SIG-M5 treated with dmso at 0.1 percent for 504 hours (cell line): ENCODE results near the gene MSMP.
A peak's percentile ranks its signal among the peaks of the same experiment; 100 is the strongest.

Source experiments
- DNase-seq: peaks from one replicate; lab custom pipeline; 2025; ENCODE audit not compliant: unreplicated experiment; lab: John Stamatoyannopoulos, UW

MSMP gene, protein sequence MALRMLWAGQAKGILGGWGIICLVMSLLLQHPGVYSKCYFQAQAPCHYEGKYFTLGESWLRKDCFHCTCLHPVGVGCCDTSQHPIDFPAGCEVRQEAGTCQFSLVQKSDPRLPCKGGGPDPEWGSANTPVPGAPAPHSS

DNA sequence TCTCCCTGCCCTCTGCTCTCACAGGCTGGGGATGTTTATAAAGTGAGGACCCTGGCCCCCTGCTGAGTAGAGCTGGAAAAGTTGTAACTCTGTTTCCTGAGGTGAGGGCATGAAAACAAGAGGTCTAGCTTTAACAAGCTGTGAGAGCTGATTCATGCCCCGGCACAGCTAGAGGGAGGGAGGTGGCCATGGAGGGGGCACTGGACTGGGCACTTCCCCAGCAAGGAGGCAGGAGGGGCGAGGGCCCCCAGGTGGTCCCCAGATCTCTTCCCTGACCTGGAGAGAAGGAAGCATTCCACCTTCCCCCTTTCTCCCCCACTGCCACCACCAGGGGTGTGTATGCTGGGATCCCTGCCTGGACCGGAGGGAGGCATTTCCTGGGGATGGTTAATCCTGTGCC, at the start of gene MSMP:
Gene MSMP, minus strand, starts transcription at position 13 of the 400 bp plus-strand sequence. CDS start 147 bp downstream, outside the sequence.
- DNase-seq, result no peak

DNA sequence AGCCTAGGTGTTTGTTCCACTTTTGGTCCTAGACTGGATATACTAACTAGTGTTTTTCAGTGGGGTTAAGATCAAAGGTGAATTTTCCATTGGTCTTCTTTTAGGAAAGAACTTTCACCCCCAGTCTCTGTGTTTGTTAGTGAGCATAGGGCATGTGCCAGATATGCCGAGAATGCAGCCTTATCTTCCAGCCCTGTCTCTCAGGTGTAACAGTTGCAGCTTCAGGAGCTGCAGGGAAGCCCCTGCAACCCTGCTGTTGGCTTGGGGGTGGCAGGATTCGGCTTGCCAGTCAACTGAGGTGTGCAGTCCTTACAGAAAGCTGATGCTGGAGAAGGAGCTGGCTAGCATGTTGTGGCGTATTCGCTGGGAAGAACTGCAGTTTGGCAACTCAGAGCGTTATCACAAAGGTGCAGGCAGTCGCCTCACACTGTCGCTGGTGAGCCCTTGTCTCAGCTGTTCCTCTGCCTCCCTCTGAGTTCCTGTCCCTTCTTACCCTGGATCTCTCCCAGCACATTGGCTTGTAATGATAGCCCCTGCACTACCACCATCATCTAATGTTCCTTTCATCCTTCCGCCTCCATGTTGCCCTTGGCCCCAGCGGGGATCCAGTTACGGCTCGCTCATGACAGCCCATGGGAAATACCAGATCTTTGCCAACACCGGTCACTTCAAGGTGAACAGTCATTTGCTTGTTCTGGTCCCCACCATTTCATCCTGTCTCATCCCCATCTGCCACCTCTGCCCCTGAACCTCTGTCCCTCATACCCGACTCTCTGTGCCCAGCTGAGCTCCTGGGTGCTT, 47.5 kb upstream of the MSMP start:
- no peak for DNase-seq

DNA sequence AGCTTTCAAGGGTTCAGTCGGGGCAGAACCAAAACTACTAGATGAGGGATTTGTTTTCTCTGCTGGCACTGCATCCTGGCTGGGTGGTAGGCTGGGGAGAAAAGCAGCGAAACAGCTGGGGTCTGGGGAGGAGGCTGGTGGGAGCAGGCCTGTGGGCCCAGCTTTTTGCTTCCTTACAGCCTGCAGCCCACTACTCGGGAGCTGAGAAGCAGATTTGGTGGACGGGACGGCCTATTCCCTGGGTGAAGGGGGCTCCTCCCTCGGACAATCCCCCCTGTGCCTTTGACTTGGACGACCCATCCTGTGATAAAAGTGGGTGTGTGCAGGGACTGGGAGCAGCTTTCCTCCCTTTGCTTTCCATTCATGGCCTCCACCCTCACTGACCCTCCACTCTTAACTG, 46.5 kb upstream of the MSMP start:
- no peak for DNase-seq

DNA sequence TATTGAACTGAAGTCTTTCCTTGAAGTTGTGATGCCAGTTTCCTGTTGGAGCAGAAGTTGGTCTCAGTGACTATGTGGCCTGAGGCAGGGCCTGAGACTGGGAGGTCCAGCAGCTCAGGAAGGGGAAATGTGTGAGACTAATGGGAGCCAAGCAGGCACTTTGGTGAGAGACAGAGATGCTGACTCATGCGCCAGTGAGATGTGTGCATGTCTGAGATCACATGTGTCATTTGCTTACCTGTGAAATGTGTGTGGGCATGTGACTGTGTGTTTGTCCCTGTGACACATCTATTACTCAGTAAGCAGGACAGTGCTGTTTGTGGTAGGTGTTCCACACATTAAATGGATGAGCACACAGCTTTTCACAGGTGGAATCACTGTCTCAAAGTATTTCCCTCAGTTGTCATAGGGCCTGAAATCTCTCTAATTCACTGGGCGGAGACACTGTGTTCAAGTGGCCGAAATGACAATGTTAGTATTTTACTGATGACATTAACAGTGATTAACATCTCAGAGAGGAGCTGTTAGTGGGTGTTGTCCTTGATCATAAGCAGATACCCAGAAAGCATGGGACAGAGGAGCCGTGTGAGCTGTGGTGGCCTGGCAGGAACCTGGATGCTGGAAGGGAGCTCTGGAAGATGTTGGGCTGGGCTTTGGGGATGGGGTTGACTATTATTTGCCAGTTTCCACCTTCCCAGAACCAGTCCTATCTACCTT, 44.7 kb upstream of the MSMP start:
- no peak for DNase-seq

DNA sequence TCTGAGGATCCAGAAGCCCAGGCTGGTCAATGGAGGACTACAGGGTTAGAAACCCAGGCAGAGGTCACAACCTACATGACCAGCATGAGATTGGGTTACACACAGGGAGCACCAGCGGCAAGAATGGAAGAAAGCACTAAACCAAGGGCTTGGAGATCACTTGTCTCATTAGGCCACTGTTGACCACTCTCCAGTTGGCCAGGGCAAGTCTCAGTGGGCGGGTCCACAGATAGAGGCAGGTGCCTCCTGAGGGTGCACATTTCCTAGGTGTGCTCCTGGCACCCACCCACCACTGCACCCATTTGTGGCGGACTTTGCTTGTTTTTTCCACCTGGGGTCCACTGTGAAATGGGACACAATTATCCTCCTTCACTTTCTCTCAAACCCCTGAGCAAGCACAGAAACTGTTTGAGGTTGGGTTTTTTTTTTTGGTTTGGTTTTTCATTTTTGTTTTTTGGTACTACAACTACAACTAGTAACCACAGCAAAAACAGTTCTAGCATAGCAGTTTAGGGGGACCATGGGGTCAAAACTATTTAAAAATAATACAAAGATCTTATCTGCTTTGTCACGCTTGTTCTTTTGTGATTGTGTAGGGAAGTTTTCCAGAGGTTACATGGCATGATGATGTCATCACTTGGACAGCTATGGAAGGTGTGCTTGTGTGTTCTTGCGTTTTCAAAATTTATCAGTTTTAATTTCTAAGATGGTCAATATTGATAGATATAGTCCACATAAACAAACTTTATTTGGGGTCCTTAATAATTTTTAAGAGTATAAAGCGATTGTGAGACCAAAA, 43.4 kb upstream of the MSMP start:
- DNase-seq, result no peak

DNA sequence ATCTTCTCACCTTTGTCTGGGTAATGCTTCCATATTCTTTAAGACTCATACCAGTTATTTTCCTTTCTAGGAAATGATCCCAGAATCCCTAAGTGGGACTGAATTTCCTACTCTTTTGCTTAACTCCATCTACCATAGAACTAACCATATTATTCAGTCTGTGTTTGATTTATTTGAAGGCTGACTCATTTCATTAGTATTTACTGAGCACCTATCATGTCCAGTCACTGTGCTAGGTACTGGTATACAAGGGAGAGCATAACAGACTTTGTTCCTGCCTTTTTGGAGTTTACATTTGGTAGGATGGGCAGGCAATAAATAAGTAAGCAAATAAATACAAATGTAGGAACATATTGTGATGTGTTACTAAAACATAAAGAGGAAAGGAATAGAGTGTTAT, 41.6 kb upstream of the MSMP start:
- no peak for DNase-seq

DNA sequence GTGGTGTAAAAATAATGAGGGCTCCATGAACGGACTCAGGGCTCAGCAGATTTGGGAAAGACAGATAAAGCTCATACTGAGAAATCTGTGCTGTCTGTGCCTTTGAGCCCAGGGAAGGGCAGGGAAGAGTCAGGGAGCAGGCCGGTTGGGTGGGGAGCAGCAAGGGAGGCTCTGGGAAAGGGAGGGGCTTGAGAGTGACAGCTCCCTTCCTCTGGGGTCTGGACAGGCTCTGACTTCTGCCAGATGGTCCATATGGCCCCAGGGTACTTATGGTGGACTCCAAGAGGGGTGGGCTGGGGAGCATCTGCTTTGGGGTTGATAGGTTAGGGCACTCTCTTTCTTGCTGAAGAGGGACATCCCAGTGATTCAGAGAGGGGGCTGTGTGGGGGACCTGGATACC, 39.4 kb upstream of the MSMP start:
- DNase-seq, result no peak

DNA sequence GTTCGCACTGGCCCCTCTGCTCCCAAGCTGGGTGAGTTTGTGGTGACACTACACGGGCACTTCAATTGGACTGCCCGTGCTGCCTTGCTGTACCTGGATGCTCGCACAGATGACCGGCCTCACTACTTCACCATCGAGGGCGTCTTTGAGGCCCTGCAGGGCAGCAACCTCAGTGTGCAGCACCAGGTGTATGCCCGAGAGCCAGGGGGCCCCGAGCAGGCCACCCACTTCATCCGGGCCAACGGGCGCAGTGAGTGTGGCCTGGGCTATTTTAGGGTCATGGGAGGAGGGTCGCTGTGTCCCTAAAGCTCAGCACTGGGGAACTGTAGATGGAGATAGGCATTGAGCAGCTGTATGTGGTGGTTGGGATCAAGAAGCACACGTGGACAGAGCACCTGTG, 38.8 kb upstream of the MSMP start:
- no peak for DNase-seq

DNA sequence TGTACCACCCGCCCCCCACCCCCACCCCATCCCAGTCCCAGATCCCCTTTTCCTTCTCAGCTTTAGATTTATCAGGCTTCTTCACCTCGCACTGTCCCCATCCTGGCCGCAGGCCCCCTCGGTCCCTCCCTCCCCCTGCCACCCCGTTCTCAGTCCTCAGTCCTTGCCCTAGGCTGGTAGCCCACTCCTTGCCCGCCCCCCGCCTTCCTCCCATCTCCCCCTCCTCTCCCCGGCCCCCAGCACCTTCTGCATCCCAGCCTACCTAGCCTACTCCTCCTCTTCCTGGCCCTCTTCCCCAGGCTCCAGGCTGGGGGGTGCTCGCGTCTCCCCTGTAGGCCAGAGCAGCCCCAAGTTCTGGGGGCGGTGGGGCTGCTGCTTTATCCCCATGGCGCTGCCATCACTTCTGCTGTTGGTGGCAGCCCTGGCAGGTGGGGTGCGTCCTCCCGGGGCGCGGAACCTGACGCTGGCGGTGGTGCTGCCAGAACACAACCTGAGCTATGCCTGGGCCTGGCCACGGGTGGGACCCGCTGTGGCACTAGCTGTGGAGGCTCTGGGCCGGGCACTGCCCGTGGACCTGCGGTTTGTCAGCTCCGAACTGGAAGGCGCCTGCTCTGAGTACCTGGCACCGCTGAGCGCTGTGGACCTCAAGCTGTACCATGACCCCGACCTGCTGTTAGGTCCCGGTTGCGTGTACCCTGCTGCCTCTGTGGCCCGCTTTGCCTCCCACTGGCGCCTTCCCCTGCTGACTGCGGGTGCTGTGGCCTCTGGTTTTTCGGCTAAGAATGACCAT, 38.1 kb upstream of the MSMP start:
- no peak for DNase-seq

DNA sequence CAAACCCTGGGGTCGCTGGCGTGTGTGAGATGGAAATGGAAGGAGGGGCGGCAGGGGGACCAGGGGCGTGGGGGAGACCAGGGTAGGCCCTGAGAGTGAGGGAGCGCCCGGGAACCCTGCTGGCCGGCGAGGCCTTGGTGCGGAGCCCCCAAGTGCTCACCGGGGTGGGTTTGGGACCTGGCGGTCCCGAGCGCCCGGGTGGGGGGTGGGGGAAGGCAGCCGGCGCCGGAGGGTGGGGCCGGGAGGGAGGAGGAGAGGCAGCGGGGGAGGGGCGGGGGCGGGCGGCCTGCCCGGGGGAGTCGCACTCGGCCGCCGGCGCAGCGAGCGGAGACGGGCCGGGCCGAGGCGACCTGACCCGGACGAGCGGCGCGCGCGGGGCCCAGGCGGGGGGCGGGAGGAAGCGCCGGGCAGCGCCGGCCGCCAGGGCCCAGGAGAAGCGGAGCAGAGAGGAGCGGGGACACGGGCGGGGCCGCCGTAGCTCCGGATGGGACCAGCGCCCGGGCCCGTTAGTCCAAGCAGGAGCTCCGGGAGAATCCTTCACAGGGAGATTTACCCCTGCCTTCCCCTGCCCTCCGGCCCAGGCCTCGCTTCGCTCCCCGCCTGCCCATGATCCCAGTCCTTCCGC, 37.3 kb upstream of the MSMP start, which contains the start of gene NPR2:
Gene NPR2, plus strand, starts transcription at position 295 of the 625 bp plus-strand sequence. CDS start 818 bp downstream, outside the sequence.
- DNase-seq, result no peak

DNA sequence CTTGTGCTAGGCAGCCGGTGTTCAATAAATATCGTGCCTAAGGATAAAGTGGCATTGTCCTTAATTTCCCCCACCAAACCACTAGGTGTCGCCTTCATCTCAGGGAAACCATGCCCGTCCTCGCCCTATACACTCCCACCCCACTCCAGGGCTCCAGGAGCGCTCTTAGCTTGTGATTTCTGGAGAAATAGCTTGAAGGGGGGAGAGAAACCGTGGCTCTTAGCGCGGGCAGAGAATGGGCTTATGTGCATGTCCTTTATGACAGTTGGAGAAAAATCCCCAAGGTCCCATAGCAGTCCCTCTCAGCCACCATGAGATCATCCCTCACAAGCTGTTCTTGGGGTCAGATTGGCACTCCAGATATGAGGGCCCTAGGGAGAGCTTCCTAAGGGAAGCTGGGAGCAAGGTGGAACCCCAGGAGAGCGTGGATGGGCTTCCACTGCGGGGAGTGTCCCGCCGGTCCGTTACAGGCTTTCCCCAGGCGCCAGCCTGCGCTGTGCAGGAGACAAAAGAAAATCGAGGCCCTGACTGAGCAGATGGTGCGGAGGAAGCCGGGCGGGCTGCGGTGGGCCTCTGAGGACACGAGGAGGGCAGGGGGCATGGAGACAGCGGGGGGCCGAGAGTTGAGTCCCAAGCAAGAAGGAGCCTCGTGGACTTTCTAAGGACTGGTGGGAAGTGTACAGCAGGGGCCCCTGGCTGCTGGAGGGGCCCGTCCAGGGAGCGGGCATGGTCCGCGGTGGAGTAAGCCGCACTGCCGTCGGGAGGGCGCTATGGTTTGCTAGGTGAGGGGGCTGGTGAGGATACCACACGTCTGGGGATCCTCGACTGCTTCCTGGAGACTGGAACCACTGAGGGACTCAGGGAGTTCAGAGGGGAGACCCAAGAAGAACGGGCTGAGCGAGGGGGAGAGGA, 36.6 kb upstream of the MSMP start:
- peak; percentile 68 for DNase-seq

DNA sequence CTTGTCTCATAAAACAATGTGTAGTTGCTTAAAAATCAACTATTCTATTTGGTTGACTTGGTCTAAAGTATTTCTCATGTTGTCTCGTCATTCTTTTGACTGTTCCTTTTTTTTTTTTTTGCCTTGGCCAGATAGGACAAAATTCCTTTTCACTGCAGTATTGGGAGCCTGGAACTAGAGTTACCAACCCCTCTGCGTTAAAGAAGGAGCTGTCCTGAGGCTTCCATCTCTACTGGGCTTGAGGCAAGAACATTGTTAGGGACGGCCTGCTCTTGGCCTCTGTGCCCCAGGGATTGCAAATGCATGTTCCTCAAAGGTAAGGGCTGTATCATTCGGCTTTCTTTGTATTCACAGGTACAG, 35.9 kb upstream of the MSMP start:
- DNase-seq, result no peak

DNA sequence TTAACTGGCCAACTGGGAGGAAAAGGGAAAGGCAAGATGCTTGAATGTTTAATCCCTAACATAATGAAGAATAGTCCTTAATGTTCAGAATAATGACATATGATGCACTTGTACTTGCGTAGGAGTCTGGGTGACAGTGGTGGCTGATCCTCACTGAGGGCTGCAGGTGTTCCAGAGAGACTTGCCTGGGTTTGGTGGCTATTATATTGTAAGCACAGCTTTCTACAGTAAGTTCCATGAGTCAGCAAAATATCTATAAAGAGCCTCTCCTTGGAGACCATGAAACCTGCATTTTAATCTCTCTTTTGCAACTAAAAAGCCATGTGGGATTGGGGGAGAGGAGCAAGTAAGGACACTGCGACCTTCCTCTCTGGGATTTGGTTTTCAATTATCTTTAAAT, 35.5 kb upstream of the MSMP start:
- DNase-seq, result no peak

DNA sequence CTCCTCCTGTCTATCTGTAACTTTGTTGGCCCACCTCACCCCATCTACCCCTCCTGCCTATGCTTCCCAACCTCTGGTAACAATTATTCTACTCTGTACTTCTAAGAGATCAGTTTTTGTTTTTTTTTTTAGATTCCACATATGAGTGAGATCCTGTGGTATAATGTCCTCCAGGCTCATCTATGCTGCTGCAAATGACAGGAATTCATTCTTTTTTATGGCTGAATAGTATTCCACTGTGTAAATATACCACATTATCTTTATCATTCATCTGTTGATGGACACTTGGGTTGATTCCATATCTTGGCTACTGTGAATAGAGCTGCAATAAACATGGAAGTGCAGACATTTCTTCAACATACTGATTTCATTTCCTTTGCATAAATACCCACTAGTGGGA, 29.3 kb upstream of the MSMP start:
- no peak for DNase-seq

DNA sequence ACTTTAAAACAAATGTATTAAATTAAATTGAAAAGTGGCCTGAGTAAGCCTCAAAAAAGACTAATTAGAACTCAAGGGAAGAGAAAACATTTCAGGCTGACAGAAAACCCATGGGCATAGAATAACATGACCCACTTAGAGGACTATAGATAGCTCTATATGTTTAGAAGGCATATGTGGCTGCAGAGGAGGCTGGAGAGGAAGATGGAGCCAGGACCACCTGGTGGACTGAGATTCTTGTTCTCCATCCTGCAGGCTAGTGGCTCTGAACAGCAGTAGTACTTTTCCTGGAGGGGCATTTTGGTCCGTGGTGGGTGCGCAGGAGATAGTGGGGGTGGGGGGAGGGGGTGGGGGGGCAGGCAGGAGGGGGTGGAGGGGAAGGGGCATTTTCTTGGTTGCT, 27.0 kb upstream of the MSMP start:
- DNase-seq, result no peak

DNA sequence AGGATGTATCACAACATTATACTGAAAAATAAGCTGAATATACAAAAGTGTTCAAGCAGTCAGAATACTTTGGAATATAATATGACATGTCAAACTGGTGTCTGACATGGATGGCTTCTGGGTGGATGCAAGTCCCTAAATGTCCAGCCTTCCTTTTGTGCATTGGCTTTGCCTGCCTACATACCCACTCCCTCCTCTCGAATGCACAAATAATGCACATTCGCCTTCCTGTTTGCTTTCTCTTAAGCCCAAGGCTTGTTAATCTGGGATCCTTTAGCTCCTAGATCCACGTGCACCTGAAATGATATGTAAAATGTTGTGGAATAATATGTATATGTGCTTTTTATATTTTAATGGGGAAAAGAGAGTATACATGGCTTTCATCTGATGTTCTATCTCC, 24.4 kb upstream of the MSMP start:
- no peak for DNase-seq

DNA sequence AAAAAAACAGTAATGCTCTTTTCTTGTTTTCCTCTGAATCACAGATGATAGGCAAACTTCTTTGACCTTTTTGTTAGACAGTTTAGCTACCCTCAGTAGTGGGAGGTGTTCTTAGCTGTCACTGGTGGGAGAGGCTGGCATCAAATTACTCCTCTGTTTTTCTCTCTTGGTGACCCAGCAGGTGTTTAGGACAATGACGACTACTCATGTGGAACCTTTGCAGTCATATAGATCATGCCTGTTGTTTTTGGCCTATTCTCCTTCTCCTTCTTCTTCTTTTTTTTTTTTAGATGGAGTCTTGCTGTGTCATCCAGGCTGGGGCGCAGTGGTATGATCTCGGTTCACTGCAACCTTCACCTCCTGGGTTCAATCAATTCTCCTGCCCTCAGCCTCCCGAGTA, 21.9 kb upstream of the MSMP start:
- no peak for DNase-seq

DNA sequence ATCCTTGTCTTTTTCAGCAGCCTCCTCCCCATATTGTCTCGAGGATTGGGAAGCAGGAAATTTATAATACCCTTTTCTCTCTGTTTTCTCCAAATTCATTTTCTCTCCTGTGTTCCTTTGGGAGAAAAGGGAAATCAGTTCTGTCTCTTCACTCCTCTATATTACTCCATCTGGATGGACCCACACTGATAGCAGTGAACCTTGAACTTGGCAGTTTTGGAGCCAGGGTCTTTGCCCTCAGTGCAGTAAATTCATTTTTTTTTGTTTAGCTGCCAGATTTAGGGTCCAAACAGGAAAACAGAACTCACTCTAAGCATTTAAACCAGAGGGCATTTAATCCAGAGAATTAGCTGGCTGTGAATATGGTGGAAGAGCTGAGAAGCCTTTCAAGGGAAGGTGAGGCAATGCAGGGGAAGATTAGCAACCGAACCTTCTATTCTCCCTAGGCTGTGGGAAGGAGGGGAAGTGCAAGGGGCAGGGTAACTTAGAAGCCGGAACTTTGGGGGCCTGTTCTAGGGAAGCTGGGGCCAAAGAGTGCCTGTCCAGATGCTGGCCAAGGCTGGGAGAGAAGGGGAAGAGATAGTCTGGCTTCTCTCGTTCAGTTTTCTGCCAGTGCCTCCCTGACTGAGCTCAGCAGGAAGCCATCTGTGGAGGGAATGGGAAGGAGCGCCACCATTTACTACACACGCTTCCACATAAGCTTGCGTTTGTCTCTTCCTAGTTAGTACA, 21.0 kb upstream of the MSMP start:
- peak; percentile 20 for DNase-seq
